HepG2 (cell line): ENCODE results near the gene COPS7B. TPM values are rescaled to one million over a fixed set of nuclear protein-coding genes. Genes with fewer than 3 reads are reported as not detected.

Experiments
- ARID4A ChIP-seq: sonication (generic); formaldehyde crosslinking; IDR thresholded peaks from 2 replicates; pipeline ENCODE4 v1.5.0; 2020; ENCODE audit warnings: mild to moderate bottlenecking, missing genetic modification reagents, borderline replicate concordance
- SATB2 ChIP-seq: sonication (generic); formaldehyde crosslinking; IDR thresholded peaks from 2 replicates; pipeline ENCODE4 v1.5.0; 2020; ENCODE audit warnings: missing genetic modification reagents
- SMAD9 ChIP-seq: sonication (generic); formaldehyde crosslinking; IDR thresholded peaks from 2 replicates; pipeline ENCODE4 v1.5.1; 2020; ENCODE audit warnings: mild to moderate bottlenecking, missing genetic modification reagents
- SMC3 ChIP-seq: IDR thresholded peaks from 2 replicates; pipeline ENCODE4 v1.6.1; 2011; ENCODE audit warnings: low read length, improper control_type of control experiment
- ZNF296 ChIP-seq: sonication (generic); formaldehyde crosslinking; conservative IDR thresholded peaks from 2 replicates; pipeline ENCODE4 v1.5.0; 2020; ENCODE audit warnings: mild to moderate bottlenecking, missing genetic modification reagents
- ZNF629 ChIP-seq: sonication (generic); formaldehyde crosslinking; conservative IDR thresholded peaks from 2 replicates; pipeline ENCODE4 v1.5.0; 2020; ENCODE audit warnings: missing genetic modification reagents
- ZNF710 ChIP-seq: sonication (generic); formaldehyde crosslinking; IDR thresholded peaks from 2 replicates; pipeline ENCODE4 v1.5.0; 2020; ENCODE audit warnings: mild to moderate bottlenecking, missing genetic modification reagents, borderline replicate concordance
- ZSCAN5A ChIP-seq: sonication (generic); formaldehyde crosslinking; IDR thresholded peaks from 2 replicates; pipeline ENCODE4 v1.8.0; 2022; ENCODE audit warnings: mild to moderate bottlenecking, missing genetic modification reagents, borderline replicate concordance
- polyA plus RNA-seq, 8 experiments: library from polyadenylated mRNA; depleted of rRNA in 3 of 8; stranded (reverse) in 7 of 8; unstranded in 1 of 8; fragments of >200 nt; fragmentation: Illumina TruSeq in 4 of 8; extraction: Trizol in 4 of 8; gene quantifications; 2 replicates each; pipeline versions ENCODE4 v1.2.1 to v1.2.3, GENCODE V29; 2011 to 2016; ENCODE audit warnings: low read depth in 4 of 8, missing spikeins in 1 of 8, mixed read lengths in 1 of 8; ENCODE audit not compliant: insufficient read depth in 1 of 8
- total RNA-seq, 5 experiments: library from RNA; depleted of rRNA; stranded (reverse); fragments of >200 nt; fragmentation: Illumina TruSeq; extraction: Trizol; gene quantifications; 2 replicates each; pipeline ENCODE4 v1.2.3, GENCODE V29; 2016; ENCODE audit warnings: low read depth in 1 of 5
- TF ChIP-seq, protein P1 (sequence below): sonication (generic); formaldehyde crosslinking; IDR thresholded peaks from 2 replicates; pipeline ENCODE4 v1.9.0; 2021; ENCODE audit warnings: mild to moderate bottlenecking, missing genetic modification reagents
- TF ChIP-seq, protein P2 (sequence below): sonication (generic); formaldehyde crosslinking; conservative IDR thresholded peaks from 2 replicates; pipeline ENCODE4 v1.8.1; 2023; ENCODE audit warnings: missing genetic modification reagents

COPS7B gene
- total and polyA plus RNA-seq, 2 of the 13 experiments (the other 11 are each of a cell fraction or from before 2014, with no cell fraction given): 30.6 to 62.7 TPM

GRCh38 chr2:231780909-231781797 is 5.1 kb upstream of the COPS7B start, which contains the start of gene PDE6D (continued):
- TF ChIP-seq ZNF710 (CRISPR knock-in tag) (peak; percentile 68), SMAD9 (no peak), ZNF296 (CRISPR knock-in tag) (no peak), ARID4A (CRISPR knock-in tag) (peak; percentile 91), SMC3 (no peak), ZNF629 (CRISPR knock-in tag) (peak; percentile 0; the same call in 1 of the 2 replicates), ZSCAN5A (CRISPR knock-in tag) (no peak; the same call in 1 of the 2 replicates), SATB2 (CRISPR knock-in tag) (no peak; the same call in 1 of the 2 replicates)
- TF ChIP-seq, protein P1, sequence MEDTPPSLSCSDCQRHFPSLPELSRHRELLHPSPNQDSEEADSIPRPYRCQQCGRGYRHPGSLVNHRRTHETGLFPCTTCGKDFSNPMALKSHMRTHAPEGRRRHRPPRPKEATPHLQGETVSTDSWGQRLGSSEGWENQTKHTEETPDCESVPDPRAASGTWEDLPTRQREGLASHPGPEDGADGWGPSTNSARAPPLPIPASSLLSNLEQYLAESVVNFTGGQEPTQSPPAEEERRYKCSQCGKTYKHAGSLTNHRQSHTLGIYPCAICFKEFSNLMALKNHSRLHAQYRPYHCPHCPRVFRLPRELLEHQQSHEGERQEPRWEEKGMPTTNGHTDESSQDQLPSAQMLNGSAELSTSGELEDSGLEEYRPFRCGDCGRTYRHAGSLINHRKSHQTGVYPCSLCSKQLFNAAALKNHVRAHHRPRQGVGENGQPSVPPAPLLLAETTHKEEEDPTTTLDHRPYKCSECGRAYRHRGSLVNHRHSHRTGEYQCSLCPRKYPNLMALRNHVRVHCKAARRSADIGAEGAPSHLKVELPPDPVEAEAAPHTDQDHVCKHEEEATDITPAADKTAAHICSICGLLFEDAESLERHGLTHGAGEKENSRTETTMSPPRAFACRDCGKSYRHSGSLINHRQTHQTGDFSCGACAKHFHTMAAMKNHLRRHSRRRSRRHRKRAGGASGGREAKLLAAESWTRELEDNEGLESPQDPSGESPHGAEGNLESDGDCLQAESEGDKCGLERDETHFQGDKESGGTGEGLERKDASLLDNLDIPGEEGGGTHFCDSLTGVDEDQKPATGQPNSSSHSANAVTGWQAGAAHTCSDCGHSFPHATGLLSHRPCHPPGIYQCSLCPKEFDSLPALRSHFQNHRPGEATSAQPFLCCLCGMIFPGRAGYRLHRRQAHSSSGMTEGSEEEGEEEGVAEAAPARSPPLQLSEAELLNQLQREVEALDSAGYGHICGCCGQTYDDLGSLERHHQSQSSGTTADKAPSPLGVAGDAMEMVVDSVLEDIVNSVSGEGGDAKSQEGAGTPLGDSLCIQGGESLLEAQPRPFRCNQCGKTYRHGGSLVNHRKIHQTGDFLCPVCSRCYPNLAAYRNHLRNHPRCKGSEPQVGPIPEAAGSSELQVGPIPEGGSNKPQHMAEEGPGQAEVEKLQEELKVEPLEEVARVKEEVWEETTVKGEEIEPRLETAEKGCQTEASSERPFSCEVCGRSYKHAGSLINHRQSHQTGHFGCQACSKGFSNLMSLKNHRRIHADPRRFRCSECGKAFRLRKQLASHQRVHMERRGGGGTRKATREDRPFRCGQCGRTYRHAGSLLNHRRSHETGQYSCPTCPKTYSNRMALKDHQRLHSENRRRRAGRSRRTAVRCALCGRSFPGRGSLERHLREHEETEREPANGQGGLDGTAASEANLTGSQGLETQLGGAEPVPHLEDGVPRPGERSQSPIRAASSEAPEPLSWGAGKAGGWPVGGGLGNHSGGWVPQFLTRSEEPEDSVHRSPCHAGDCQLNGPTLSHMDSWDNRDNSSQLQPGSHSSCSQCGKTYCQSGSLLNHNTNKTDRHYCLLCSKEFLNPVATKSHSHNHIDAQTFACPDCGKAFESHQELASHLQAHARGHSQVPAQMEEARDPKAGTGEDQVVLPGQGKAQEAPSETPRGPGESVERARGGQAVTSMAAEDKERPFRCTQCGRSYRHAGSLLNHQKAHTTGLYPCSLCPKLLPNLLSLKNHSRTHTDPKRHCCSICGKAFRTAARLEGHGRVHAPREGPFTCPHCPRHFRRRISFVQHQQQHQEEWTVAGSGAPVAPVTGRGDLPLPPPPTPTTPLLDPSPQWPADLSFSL (CRISPR knock-in tag): no peak
- TF ChIP-seq, protein P2, sequence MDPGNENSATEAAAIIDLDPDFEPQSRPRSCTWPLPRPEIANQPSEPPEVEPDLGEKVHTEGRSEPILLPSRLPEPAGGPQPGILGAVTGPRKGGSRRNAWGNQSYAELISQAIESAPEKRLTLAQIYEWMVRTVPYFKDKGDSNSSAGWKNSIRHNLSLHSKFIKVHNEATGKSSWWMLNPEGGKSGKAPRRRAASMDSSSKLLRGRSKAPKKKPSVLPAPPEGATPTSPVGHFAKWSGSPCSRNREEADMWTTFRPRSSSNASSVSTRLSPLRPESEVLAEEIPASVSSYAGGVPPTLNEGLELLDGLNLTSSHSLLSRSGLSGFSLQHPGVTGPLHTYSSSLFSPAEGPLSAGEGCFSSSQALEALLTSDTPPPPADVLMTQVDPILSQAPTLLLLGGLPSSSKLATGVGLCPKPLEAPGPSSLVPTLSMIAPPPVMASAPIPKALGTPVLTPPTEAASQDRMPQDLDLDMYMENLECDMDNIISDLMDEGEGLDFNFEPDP (CRISPR knock-in tag): no peak
